HepG2 (cell line): Measurements from ENCODE around the gene TMEM31.

Source experiments
- POLR2A ChIP-seq, 2 experiments: IDR thresholded peaks; 2 replicates each; pipeline ENCODE4 v1.6.1; 2011; ENCODE audit warnings: low read depth in 2 of 2, low read length in 2 of 2, mild to moderate bottlenecking in 1 of 2, moderate library complexity in 1 of 2; ENCODE audit not compliant: insufficient read depth in 1 of 2
- ZMYM3 ChIP-seq: sonication (generic); formaldehyde crosslinking; IDR thresholded peaks from 2 replicates; pipeline ENCODE4 v1.5.1; 2020; ENCODE audit warnings: mild to moderate bottlenecking, missing genetic modification reagents

DNA sequence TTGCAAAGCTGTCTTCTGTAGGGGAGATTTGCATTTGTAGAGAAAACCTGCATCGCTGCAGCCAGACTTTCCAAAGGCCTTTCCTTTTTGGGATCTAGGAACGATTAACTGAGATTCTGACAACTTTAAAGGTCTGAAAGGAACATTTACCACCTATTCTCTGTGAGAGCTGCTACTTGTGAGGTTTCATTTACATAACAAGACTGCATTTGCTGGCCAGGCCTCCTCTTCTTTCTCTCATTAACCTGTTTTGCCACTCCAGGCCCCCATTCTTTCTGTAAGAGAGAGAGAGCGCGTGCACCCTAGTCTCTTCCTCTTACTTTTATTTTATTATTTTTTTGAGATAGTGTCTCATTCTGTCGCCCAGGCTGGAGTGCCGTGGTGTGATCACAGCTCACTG, 31.6 kb downstream of the TMEM31 start:
- TF ChIP-seq ZMYM3 (no peak), POLR2A (IDR thresholded peaks at IDR 0.05; ENCODE audit: insufficient read depth in 1 of 2, low read depth in 2 of 2, low read length in 2 of 2) (no peak)
